HT-29 (cell line): ENCODE data around the gene MUC20. TPM values are rescaled to one million over a fixed set of nuclear protein-coding genes. Genes with fewer than 3 reads are reported as not detected.
"Not testable (repeated sequence)": the region's sequence is repeated elsewhere in the genome, so short reads cannot be mapped to it uniquely, and the experiment has no call there.

Experiments used
- DNase-seq: peaks from one replicate; pipeline ENCODE4 v3.0.0-alpha.2; 2015; ENCODE audit warnings: low spot score
- total RNA-seq: library from RNA; depleted of rRNA; stranded (reverse); fragments of >200 nt; shearing (Covaris generic); gene quantifications from 2 replicates; pipeline ENCODE4 v1.2.3, GENCODE V29; 2014

Gene MUC20
- total RNA-seq, 1 experiment from 2014 or later, result 68.0 TPM

DNA sequence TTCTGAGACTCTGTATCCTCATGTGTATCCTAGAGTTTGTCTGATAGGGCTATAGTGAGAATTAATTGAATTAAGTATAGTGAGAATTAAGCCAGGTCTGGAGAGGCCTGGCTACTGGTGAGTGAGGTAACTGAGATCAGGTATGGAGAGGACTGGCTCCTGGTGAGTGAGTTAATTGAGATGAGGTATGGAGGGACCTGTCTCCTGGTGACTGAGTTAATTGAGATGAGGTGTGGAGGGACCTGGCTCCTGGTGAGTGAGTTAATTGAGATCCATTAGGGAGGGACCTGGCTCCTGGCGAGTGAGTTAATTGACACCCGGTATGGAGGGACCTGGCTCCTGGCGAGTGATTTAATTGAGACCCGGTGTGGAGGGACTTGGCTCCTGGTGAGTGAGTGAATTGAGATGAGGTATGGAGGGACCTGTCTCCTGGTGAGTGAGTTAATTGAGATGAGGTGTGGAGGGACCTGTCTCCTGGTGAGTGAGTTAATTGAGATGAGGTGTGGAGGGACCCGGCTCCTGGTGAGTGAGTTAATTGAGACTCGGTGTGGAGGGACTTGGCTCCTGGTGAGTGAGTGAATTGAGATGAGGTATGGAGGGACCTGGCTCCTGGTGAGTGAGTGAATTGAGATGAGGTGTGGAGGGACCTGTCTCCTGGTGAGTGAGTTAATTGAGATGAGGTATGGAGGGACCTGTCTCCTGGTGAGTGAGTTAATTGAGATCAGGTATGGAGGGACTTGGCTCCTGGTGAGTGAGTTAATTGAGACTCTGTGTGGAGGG, 10.5 kb upstream of the MUC20 start:
- DNase-seq, result not testable (repeated sequence)

DNA sequence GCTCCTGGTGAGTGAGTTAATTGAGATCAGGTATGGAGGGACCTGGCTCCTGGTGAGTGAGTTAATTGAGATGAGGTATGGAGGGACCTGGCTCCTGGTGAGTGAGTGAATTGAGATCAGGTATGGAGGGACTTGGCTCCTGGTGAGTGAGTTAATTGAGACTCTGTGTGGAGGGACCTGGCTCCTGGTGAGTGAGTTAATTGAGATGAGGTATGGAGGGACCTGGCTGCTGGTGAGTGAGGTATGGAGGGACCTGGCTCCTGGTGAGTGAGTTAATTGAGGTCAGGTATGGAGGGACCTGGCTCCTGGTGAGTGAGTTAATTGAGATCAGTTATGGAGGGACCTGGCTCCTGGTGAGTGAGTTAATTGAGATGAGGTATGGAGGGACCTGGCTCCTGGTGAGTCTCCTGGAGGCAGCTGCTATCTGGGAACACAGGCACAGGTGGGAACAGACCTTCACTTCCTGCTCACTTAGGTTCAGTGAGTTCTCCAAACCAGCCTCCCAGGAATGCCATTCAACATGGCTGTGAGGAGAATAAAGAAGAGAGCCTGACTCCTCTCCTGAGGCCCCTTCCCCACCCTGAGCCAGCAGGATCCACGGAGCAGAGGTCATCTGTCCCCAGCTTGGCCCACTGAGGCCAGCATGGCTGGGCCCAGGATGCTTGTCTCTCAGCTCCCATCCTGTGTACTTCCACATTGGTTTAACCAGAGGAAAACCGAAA, 9.5 kb upstream of the MUC20 start:
- DNase-seq, result not testable (repeated sequence)

DNA sequence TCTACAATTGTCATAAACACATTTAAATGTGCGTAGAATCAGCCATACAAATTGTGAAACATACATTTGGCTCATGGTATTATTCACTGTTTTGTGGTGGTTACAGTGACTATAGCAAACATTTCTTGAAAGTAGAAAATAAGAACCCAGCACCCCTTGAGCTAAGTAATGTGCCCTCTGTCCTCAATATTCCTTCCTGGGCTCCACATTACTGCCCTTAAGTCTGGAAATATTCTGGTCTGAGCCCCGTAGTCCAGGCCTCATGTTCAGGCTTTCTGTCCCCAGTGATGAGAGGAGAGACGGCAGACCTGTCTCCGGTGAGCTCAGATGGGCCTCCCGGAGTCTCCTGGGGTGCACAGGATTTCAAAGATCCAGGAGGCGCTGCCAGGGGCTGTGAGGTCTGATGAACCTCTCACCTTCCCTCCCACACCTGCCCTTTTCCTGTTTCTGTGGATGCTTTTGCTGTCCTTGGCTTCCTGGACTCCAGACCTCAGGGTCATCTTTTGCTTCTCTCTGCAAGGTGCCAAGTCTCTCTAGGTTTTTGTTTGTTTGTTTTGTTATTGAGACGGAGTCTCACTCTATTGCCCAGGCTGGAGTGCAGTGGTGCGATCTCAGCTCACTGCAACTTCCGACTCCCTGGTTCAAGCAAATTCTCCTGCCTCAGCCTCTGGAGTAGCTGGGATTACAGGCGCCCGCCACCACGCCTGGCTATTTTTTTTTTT, 8.8 kb upstream of the MUC20 start:
- DNase-seq, result no peak

DNA sequence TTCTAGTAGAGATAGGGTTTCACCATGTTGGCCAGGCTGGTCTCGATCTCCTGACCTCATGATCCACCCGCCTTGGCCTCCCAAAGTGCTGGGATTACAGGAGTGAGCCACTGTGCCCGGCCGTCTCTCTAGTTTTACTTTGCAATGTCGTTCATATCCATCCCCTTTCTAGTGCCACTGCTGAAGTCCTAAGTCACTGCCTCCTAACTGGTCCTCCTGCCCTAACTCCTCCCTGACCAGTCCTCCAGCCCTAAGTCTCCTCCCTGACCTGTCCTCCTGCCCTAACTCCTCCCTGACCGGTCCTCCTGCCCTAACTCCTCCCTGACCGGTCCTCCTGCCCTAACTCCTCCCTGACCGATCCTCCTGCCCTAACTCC, 8.3 kb upstream of the MUC20 start:
- DNase-seq, result not testable (repeated sequence)

DNA sequence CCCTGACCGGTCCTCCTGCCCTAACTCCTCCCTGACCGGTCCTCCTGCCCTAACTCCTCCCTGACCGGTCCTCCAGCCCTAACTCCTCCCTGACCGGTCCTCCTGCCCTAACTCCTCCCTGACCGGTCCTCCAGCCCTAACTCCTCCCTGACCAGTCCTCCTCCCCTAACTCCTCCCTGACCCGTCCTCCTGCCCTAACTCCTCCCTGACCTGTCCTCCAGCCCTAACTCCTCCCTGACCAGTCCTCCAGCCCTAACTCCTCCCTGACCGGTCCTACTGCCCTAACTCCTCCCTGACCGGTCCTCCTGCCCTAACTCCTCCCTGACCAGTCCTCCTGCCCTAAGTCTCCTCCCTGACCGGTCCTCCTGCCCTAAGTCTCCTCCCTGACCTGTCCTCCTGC, 7.6 kb upstream of the MUC20 start:
- not testable (repeated sequence) for DNase-seq

DNA sequence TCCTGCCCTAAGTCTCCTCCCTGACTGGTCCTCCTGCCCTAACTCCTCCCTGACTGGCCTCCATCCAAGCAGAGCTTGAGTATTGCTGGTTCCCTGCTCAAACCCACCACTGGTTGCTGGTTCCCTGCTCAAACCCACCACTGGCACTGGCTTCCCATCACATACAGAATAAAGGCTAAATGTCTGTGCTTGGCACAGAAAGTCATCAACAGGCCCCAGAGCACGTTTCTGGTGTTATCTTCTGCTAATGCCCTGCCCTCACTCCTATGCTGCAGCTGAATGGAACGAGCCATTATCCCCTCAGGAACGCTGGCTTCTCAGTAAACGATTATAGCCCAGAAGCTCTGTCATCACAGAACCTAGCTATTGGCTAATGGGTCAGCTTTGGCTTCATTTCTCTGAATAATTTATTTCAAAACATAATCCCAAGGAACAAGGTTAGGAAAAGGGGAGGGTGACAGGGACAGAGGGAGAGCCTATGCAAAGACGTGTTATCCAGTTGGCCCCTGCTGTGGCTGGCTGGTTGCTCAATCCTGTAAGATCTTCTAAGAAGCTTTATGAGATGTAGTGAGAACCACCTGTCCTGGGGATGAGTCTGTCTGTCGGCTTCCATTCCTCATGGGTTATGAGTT, 6.3 kb upstream of the MUC20 start:
- no peak for DNase-seq

DNA sequence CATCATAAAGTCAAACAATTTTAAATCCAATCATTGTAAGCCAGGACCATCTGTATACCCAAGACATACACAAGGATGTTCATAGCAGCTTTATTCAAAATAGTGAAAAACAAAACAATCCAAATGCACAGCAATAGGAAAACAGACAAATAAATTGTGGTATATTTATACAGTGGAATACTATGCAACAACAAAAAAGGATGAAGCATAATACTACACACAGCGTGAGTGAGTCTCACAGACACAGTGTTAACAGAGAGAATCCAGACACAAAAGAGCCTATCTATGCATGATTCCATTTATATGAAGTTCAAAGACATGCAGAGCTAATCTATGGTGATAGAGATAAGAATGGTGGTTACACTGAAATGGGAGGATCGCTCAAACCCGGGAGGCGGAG, 5.6 kb upstream of the MUC20 start:
- no peak for DNase-seq

DNA sequence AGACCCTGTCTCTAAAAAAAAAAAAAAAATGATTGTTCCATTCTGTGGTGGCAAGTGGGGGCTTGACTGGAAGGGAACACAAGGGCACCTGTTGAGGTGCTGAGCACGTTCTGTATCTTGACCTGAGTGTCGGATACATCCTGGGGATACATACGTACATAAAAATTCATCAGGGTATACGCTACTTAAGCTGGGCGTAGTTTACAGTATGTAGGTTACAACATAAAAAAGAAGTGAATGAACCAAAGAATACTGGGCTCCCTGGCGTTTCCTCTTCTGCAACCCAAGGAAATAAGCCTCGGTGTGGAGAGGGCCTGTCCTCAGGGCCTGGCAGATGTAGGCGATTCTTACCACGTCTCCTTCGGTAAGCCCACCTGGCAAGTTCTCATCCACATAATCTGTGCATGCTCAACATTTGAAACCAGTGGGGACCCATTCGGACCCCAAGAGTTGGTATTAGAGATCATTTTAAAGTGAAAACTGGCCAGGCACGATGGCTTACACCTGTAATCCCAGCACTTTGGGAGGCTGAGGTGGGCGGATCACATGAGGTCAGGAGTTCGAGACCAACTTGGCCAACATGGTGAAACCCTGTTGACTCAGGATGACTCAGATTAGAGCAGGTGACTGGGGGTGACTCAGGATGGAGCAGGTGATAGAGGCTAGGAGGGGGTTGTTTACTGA, 5.1 kb upstream of the MUC20 start:
- DNase-seq, result peak; percentile 42

DNA sequence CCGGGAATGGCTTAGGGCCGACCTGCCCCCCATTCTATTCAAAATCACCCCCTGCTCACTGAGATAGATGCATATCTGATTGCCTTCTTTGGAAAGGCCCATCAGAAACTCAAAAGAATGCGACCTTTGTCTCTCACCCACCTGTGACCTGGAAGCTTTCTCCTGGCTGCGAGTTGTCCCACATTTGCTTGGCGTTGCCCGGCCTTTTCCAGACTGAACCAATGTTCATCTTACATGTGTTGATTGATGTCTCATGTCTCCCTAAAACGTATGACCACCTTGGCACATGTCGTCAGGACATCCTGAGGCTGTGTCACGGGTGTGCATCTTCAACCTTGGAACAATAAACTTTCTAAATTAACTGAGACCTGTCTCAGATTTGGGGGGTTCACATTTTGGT, 3.4 kb upstream of the MUC20 start:
- no peak for DNase-seq

DNA sequence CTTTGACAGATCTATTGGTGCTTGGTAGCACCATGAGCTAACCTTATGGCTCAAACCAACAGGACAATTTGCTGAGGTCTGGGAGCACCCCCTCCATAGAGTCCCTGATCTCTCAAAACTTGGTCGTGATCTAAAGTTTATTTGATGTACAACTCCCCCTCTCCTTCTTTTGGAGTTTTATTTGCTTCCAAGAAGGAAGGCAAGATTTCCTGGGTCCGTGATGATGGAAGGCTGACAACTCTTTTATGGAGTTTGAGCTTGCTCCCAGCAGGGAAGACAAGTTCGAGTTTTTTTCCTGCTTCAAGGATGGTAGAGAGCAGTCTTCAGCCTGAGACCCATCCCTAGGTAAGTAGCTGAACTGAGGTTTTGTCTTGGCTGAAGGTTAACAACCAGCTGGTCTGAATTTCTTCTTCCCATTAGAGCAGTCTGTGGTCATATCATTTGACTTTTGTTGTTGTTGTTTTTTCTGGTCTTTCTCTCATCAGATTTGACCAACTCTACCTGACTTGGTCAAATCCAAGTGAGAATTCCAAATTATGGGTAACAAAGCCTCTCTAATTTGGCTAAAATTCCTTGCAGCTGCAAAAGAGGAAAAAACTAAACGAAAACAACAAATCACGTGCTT, 2.8 kb upstream of the MUC20 start:
- no peak for DNase-seq

DNA sequence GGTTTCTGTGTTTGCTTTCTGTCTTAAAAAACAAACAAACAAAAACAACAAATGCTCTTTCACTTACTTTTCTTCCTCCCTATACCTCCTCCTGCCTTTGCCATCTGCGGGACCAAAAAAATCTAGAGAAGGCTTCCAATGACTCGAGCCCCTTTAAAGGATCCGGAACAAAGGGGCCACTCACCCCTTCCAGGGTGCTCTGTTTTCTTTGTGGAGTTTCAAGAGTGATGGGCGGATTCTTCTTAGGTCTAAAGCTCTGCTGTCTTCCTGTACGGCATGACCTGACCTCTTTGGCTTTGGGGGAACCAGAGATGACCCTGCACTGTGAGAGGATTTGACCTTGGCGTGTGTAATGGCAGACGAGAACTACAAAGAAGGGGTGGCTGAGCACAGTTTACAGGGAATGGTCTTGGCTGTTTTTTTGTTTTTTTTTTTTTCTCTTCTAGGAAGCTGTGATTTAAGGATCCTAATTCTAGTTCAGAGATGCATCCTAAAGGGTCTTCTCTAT, 2.2 kb upstream of the MUC20 start:
- no peak for DNase-seq

DNA sequence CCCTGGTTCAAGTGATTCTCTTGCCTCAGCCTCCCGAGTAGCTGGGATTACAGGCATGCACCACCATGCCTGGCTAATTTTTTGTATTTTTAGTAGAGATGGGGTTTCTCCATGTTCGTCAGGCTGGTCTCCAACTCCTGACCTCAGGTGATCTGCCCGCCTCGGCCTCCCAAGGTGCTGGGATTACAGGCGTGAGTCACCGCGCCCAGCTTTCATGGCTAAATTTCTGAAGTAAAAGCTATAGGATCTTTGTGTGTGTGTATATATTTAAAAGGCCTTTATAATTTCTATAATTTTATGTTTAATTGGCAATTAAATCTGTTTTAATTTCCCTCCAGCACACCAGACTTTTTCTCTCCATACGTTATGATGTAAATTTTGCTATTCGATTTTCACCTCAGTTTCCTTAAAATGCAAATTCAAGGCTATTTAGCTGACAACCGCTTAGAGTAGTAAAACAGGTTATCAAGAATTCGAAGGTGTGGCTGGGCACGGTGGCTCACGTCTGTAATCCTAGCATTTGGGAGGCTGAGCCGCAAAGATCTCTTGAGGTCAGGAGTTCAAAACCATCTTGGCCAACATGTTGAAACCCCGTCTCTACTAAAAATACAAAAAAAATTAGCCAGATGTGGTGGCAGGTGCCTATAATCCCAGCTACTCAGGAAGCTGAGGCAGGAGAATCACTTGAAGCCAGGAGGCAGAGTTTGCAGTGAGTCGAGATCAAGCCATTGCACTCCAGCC, 1.1 kb upstream of the MUC20 start:
- DNase-seq, result not testable (repeated sequence)

DNA sequence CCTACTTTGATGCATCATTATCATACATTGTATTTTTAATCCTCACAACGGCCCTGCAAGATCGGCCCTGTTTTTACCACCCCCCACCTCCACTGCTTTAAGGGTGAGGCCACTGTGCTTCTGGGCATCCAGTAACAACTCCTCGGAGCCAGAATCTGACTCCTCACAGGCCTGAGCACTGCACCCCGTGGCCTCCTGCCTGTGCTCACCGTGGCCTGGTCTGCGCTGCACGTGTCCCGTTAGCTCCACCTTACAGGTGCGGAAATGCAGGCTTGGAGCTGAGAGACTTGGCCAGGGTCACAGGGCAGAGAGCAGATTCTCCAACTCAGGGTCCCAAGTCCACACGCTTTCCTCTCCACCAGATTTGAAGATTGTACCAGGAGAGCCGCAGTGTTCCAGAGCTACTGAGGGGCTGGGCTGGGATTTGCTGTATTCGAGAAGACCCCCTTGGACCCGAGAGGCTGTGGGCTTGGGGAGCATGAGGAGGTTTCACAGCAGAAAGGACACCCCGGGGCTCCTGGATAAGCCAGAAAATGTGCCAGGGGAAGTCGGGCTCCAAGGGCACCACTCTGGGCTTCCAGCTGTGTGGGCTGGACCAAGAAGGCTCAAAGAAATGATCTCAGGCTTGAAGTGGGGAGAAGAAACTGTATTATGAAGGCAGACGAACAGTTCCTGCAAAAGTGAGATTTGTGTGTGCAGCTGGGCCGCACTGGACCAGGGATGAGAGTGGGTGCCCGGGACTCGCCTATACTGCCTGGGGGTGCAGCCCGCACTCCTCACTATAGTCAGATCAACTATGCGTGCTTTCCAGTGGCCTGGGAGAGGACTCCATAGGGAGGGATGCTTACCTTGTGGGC, 1.6 kb downstream of the MUC20 start:
- DNase-seq, result not testable (repeated sequence)

DNA sequence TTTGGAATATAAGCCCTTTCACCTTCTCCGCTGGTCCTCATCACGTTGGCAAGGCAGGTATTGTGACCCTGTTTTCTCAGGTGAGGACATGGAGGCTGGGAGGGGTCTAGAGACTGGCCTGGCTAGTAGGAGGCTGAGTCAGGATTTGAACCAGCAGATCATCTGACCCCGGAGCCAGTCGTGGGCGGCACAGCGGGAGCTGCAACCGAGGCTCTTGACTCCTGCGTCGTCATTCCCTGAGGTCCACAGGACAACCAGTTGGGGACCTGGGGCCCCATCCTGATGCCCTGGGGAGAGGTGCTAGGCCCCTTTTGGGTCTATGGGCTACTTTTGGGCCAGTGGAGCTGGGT, 2.2 kb downstream of the MUC20 start:
- DNase-seq, result not testable (repeated sequence)

DNA sequence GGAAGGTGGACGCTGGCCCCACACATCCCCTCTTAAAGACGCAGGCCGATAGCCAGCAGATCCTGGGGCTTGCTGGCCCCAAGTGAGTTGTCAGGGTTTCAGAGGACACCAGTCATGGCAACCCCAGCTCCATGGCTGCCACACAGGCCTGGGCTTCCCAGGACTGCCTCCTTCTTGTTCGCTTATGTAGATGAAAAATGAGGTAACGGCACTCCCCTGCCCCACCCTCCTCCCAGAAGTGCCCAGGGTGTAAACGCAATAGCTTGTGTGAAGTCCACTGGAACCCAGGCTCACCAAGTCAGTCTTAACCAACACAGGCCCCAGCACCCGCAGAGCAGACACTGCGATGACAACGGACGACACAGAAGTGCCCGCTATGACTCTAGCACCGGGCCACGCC, 3.6 kb downstream of the MUC20 start:
- DNase-seq, result not testable (repeated sequence)

DNA sequence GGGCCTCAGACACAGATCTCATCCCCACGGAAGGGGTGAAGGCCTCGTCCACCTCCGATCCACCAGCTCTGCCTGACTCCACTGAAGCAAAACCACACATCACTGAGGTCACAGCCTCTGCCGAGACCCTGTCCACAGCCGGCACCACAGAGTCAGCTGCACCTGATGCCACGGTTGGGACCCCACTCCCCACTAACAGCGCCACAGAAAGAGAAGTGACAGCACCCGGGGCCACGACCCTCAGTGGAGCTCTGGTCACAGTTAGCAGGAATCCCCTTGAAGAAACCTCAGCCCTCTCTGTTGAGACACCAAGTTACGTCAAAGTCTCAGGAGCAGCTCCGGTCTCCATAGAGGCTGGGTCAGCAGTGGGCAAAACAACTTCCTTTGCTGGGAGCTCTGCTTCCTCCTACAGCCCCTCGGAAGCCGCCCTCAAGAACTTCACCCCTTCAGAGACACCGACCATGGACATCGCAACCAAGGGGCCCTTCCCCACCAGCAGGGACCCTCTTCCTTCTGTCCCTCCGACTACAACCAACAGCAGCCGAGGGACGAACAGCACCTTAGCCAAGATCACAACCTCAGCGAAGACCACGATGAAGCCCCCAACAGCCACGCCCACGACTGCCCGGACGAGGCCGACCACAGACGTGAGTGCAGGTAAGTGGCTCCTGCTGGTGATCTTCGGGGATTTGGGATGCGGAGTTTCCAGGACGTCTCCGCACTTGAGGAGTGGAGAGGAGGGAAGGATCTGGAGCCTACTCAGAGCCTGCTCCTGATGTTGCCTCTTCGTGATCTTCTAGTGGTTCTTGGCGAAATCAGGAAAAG, 5.3 kb downstream of the MUC20 start:
- DNase-seq, result not testable (repeated sequence)

DNA sequence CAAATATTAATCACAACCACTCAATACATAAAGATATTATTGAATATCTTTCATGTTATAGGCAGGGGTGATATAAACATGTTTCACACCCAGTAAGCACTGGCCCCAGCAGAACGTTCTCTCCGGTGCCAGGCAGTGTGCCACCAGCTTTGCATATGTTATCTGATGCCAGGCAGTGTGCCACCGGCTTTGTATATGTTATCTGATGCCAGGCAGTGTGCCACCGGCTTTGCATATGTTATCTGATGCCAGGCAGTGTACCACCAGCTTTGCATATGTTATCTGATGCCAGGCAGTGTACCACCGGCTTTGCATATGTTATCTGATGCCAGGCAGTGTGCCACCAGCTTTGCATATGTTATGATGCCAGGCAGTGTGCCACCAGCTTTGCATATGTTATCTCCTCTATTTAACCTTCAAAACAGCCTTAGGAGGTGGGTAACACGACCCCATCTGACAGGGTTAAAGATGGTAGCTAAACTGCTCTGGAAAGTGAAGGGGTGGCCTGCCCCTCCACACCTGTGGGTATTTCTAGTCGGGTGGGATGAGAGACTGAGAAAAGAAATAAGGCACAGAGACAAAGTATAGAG, 6.9 kb downstream of the MUC20 start:
- no peak for DNase-seq

DNA sequence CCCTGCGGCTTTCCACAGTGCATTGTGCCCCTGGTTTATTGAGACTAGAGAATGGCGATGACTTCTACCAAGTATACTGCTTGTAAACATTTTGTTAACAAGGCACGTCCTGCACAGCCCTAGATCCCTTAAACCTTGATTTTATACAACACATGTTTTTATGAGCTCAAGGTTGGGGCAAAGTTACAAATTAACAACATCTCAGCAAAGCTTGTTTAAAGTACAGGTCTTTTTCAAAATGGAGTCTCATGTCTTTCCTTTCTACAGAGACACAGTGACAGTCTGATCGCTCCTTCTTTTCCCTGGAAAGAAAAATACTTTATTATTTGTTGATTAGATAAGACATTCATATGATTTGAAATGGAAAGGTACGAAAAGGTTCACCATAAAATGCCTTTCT, 8.0 kb downstream of the MUC20 start:
- not testable (repeated sequence) for DNase-seq
